ENCODE measurements around the gene KLC1.
A peak's percentile ranks its signal among the peaks of the same experiment; 100 is the strongest.
"Not testable (repeated sequence)": the region's sequence is repeated elsewhere in the genome, so short reads cannot be mapped to it uniquely, and the experiment has no call there.

The KLC1 gene

DNA sequence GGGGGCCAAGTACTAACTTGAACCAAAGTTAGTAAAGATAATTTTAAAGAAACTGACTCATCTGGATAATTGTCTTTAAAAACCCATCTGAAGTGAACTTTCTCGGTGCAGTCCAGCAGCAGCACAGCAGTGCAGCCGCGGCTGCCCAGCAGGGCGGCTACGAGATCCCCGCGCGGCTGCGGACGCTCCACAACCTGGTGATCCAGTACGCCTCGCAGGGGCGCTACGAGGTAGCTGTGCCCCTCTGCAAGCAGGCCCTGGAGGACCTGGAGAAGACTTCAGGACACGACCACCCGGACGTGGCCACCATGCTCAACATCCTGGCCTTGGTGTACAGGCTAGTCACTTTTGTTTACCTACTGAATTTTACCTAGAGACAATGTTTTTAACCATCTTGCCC lies 33.6 kb downstream of the KLC1 start:
- no peak for DNase-seq

DNA sequence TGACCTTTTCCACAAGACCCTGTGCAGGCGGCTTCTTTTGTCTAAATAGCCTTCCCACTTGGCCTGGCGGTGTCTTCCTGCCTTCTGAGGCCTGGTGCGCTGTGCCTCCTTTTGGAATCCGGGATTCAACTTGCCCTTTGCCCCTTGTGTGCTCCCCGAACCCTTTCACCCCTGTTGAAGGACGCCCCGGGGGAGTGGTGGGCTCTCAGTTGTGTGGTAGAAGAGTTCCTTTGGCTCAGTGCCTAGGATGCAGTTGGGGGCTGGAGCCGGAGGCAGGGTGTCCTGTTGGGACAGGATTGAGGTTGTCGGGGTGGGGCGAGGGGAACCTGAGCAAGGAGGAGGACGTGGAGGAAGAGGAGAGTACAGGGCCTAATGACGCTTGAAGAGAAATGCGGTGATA lies 34.5 kb downstream of the KLC1 start:
- no peak for DNase-seq

DNA sequence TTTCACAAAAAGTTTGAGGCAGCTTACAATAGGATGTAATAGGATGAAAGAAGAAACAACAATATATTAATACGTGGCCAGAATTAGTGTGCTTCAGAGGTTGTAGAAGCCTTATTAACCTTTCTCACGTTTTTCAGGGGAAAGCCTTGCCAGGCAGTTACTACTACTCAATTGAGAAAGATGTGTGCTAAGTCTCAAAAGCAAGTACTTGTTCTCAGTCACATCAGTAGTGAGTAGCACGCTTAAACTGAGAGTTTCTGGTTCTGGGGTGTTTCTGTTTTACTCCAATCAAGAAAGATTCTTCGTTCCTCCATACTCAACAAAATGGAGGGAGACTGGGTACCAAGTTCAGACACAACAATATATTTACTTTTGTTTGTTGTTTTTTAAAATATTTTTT lies 38.7 kb downstream of the KLC1 start:
- DNase-seq, result no peak

DNA sequence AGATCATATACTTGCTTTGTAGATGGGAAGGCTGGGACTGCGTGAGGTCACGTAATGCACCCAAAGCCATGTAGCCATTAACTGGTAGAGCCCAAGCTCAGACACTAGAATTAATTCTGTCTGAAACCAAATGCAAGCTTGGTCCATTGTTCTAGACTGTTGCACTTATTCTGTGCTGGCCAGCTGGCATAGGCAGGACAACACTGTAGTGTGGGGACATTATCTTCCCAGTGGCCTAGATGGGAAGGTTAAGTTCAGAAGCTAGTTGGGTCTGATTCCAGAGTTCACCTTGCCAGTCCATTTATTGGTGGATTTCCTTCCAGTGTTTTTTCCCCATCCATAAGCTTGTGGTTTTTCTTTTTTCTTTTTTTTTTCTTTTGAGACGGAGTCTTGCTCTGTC lies 39.1 kb downstream of the KLC1 start:
- no peak for DNase-seq

GRCh38 chr14:103669370-103669769 lies 40.4 kb downstream of the KLC1 start:
- no peak for DNase-seq

DNA sequence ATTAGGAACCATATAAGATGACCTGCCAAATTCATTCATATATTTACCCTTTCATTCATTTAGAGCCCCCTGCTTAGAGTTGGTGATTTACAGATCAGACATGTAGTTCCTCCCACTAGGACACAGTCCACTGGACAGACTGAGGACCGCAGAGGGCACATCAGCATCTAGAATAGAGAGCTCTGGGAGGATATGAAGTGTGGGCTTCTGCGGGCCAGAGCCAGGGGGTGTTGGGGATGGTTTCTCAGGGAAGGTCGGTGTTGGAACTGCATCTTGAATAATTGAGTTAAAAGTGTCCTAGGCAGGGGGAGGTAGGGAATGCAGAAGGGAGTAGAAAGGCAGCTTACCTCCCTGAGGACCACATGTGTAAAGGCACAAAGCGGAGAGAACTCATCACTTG lies 42.9 kb downstream of the KLC1 start:
- no peak for DNase-seq

GRCh38 chr14:103675957-103676356 lies 46.9 kb downstream of the KLC1 start:
- no peak for DNase-seq

DNA sequence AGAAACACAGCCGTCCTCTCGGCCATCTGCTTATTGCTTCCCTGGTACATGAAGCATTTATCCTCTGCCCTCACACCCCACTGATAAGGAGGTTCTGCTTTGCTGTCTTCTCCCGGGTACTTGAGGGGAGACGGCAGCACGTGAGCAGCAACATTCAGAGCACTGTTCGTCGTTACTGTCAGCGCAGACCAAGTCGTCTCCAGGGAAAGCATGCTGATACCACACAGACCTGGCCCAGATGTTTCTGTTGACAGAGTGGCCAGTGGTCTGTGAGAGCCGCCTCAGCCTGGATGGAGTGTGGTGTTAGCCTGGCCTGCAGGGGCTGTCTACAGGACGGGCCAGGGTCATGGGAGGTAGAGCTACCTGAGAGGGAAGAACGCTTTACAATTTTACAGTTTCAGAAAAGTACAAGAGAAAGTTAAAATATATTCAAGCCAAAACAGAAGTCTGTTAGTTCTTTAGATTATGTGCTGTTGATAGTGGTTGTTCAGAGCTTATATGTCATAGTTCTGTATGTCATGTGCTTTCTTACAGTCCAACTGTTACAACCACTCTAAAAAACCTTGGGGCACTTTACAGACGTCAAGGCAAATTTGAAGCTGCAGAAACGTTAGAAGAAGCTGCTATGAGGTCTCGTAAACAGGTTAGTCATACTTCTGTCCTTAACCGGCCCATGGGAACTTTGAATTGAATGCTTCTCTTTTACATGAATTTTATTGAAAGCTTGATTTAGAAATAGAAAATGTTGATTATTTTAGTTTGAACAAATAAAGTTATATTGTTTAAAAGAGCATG lies 48.1 kb downstream of the KLC1 start:
- no peak for DNase-seq

DNA sequence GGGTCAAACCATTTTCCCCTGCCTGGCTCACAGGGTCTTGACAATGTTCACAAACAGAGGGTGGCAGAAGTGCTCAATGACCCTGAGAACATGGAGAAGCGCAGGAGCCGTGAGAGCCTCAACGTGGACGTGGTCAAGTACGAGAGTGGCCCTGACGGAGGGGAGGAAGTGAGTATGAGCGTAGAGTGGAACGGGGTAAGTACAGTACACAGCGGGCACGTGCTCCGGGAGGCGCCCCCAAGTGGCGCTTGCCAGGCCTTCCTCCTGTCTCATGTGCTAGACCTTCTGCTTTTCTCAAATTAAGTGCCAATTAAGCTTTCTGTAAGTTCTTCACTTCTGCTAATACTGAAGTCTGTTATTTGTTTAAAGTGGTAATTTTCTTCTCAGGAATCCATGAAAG lies 50.3 kb downstream of the KLC1 start:
- peak; percentile 57 for DNase-seq

GRCh38 chr14:103680491-103681231 lies 51.6 kb downstream of the KLC1 start:
- DNase-seq, result no peak

DNA sequence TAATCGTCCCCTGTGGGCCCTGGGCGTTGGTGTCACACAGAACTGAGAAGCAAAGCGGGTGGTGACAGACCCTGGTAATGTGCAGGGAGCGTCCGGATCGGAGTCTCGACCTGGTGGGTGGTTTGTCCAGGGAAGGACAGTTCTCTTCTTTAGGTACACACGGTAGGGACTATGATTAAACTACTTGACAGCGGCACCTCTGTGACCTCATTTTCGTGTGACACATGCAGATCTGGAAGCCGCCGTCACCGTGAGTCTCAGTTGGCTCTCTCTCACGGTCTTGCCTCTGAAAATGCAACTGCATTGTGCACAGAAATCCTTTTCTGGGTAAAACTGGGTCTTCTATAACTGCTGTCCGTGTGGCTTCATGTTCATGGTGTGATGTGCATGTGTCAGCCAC lies 54.1 kb downstream of the KLC1 start:
- no peak for DNase-seq

DNA sequence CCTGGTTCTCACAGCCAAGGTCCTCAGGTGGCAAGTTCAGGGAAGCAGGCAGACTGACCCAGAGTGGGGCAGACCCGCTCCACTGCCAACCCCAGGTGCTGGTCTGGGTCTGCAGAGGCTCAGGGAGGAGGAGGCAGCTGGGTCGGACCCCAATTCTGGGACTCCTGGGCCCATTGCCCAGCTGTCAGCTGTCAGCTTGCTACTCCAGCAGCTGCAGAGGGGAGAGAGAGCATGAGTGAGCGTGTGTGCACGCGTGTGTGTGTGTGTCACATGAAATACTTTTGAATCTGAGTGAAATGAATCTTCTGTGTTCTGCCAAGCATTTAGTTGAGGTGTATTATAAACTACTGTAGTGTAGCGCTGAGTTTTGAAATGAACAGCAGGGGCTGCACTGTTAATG lies 55.5 kb downstream of the KLC1 start:
- no peak for DNase-seq

GRCh38 chr14:103684871-103685270 lies 55.9 kb downstream of the KLC1 start:
- DNase-seq, result no peak

GRCh38 chr14:103685276-103686211 lies 56.5 kb downstream of the KLC1 start:
- no peak for DNase-seq

DNA sequence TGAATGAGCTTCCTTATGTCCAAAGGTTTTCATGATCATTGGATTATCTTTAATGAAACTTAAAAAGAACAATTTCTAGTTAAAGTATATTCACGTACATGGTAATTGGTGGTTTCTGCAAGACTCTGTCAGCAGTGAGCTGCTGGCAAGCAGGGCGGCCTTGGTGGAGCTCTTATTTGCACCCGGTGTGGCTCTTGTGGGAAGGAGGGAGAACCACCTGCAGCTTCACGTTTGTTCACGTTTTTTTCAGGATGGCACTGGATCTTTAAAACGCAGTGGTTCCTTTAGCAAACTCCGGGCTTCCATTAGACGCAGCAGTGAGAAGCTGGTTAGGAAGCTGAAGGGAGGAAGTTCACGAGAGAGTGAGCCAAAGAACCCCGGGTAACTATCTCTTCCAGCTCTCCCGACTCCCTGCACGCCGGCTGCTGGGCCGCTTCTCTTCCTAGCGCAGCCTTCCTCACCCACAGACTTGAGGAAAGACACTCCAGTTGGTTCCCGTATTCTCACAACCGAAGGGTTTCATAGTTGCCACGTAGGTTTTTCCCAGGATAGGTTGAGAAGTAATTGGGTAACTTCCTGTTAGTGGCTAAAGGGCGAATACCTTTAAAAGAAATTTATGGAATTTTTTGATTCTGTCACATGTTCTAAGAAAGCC lies 57.9 kb downstream of the KLC1 start:
- DNase-seq, result no peak

DNA sequence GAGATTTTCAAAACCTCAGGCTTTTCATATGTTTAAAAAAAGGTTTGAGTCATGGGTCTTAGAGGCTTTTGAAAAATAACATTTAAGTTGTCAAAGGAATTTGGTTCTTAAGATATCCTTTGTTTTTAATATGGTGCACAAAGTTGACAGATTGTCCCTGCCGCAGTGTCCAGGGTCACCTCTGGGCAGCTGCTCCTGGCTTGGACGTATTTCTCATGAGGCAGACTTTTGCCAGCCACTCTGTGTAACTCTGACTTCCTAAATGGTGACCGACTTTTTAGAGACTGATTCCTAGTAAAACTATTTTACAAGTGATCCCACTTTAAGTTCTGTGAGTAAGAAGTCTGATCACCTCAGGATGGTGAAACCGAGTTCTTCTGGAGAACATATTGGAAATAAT lies 58.7 kb downstream of the KLC1 start:
- DNase-seq, result no peak

- no peak for DNase-seq
Measured at GRCh38 chr14:103688441-103688840, 59.4 kb downstream of the KLC1 start.

GRCh38 chr14:103688906-103689902 lies 60.2 kb downstream of the KLC1 start:
- no peak for DNase-seq

DNA sequence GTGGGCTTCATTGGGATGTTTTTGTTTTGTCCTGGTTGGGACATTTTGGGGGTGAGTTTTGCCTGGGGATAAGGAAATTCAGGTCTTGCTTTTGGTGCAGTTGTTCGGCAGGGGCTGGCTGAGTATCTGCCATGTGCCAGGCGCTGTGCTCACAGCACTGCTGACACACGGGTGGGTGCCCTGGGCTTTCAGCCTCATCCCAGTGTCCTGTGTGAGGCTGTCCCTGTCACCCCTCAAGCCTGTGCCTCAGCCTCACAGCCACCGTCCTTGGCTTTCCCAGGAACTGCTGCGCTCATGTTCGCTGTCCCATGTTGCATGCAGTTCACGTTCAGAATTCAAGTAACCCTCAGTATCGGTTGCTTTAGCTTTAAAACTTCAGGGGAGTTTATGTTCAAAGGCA lies 61.3 kb downstream of the KLC1 start:
- DNase-seq, result no peak

DNA sequence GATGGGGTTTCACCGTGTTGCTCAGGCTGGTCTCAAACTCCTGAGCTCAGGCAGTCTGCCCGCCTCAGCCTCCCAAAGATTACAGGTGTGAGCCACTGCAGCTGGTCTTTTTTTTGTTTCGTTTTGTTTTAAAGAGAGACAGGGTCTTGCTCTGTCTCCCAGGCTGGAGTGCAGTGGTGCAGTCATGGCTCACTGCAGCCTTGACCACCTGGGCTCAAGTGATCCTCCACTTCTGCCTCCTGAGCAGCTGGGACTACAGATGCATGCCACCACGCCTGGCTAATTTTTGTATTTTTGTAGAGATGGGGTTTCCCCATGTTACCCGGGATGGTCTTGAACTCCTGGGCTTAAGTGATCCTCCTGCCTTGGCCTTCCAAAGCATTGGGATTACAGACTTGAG lies 62.6 kb downstream of the KLC1 start:
- not testable (repeated sequence) for DNase-seq

DNA sequence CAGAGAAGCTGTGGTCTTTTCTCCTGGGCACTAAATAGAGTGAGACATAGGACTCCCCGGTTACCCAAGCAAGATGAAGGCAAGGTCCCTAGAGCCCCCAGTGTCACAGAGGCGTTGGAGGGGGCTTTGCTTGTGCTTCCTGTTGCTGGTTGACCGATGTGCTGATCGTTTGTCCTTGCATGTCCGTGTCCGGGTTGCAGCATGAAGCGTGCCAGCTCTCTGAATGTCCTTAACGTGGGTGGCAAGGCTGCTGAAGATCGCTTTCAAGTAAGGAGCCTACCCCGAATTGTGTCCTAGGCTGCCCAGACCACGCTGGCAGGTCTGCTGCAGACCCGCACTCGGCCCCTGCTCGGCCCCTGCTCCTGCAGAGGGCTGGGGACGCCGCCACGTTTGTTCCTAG lies 63.1 kb downstream of the KLC1 start:
- no peak for DNase-seq

- no peak for DNase-seq
Measured at GRCh38 chr14:103692871-103693270, 63.9 kb downstream of the KLC1 start.

Data from stimulated activated CD4-positive, alpha-beta T cell treated with anti-CD3 and anti-CD28 coated beads, Interleukin-15, amount 100 ng/mL, for 24 hours (primary cell).